Fibroblast of skin of back (primary cell): ENCODE measurements around the gene TLX2.

Experiments used
- DNase-seq: peaks from one replicate; pipeline ENCODE4 v3.0.0-alpha.2; 2013

Gene TLX2

DNA sequence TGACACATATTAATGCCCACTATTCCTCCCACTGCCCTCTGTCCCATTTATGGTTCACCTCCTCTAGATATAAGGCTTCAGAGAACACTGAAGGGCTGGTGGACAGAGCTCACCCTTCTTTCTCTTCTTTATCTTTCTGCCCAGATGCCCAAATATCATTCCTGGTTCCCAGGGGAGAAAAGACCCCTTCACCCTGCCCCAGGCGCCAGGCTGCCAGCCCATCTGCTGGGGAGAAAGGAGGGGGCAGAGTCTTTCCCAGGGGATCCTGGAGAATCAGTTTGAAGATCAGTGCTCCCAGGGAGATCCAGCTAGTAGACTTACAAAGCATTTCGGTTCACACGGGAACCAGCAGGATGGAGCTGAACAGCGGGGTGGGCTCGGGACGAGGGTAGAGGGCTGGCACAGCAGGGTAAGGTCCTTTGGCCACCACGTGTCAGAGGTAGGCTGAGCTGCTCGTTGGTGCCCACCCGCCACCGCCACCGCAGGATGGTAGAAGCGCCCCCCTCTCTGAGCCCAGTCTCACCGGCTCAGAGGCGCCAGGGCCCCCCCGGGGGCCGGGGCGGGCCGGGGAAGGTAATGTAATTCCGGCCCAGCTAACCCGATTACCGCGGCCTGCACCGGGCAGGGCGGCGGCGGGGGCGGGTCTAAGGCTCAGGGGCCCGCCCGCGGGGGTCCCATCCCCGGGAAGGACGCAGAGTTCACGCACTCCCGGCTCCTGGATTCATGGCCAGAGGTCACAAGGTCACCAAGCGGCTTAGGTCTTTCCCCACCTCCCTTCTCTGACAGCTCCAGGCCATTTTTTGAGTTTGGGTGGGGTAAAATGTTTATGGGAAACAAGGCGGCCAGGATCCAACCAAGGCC is 1.3 kb upstream of the TLX2 start:
- no peak for DNase-seq

DNA sequence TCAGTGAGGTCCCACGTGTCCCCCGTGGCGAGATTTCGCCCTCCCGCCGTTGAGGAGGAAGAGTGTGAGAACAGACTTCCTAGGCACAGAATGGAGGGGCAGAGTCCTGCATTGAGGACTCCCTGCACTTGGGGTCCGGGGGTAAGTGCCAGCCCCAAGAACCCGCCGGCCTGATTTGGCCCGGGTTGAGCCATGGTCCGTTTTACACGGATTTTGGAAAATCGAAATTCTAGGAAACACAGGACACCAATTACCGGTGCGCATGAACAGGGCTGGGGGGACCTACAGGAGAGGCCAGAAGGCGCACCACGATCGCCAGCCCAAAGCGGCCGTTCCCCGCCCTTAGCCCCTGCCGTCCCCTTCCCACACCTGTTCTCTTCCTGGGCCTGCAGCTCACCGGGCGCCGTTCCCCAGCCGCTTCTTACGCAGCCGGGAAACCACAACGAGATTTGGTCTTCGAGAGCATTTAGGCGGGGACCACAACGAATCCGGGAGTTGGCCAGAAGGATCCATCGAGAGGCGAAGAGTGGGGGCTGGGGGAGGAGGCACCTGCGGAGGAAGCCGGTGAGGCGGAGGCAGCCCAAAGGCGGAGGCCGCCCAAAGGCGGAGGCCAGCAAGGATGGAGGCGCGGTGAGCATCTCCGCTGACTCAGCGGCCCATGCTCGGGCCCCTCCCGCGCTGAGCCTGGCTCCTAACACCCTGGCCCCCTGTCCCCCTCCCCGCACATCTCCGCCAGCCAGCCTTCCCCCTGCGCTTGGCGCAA is 464 bp upstream of the TLX2 start:
- DNase-seq, result no peak

DNA sequence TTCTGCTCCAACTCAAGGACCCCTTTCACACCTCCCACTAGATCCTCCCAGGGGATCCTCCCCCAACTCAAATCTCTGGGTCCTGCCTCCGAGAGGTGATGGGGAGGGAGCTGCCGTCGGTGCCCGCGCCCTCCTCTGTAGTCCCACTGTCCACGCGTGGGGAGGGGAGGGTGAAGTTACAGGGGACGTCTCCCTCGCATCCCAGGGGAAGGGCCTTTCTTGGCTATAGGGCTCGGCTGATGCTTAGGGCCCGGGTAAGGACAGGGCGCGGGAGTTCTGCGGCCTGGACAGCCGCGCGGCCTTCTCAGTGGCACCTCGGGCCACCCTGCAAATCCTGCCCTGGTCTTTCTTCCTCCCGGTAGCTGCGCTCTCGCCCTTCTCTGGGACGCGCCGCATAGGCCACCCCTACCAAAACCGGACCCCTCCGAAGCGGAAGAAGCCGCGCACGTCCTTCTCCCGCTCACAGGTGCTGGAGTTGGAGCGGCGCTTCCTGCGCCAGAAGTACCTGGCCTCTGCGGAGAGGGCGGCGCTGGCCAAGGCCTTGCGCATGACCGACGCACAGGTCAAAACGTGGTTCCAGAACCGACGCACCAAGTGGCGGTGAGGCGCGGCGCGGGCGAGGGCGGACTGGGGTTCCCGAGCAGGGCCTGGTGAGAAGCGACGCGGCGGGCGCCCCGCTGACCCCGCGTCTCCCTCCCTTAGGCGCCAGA is 1.2 kb downstream of the TLX2 start:
- DNase-seq, result no peak

DNA sequence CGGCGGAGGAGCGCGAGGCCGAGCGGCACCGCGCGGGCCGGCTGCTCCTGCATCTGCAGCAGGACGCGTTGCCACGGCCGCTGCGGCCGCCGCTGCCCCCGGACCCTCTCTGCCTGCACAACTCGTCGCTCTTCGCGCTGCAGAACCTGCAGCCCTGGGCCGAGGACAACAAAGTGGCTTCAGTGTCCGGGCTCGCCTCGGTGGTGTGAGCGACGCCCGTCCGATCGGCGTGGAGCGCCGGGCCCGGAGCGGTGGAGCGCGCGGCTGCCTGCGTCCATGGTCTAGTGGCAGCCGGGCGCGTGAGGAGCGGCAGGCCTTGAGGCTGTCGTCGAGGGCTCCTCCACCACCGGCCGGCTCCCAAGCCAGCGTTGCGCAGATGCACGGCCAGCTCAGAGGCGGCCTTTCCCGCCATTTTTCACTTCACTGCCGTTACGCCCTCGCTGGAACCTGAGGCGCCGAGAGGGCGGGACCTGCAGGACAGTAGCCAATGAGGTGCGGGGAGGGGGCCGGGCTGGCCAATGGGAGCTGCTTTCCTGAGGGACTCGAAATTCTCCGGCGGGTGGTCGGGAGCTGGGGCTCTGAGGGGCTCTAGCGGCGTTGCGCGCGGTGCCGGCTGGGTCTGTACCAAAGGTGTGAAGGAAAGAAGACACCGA is 1.9 kb downstream of the TLX2 start:
- peak; percentile 51 for DNase-seq

DNA sequence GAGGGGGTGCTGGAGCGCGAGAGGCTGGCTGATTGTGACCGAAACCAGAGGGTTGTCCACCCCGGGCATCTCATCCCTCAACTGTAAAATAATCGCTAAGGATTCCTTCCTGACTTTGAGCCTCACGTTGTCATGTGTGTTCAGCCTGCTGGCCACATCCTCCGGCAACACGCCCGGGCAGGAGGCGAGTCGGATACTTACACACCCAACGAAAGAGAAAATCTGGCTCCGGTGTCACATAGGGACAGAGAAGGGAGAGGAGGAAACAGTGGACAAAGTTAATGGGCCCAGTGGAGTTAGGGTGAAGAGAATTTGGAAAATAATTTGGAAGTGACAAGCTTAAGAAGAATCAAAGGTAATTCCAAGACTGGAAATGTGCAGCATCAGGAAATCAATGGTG is 2.4 kb downstream of the TLX2 start:
- no peak for DNase-seq

GRCh38 chr2:74522516-74522915 is 8.3 kb downstream of the TLX2 start:
- DNase-seq, result no peak

GRCh38 chr2:74524005-74524404 is 9.8 kb downstream of the TLX2 start:
- DNase-seq, result no peak

- no peak for DNase-seq
Measured at GRCh38 chr2:74524955-74525716, 10.9 kb downstream of the TLX2 start.

DNA sequence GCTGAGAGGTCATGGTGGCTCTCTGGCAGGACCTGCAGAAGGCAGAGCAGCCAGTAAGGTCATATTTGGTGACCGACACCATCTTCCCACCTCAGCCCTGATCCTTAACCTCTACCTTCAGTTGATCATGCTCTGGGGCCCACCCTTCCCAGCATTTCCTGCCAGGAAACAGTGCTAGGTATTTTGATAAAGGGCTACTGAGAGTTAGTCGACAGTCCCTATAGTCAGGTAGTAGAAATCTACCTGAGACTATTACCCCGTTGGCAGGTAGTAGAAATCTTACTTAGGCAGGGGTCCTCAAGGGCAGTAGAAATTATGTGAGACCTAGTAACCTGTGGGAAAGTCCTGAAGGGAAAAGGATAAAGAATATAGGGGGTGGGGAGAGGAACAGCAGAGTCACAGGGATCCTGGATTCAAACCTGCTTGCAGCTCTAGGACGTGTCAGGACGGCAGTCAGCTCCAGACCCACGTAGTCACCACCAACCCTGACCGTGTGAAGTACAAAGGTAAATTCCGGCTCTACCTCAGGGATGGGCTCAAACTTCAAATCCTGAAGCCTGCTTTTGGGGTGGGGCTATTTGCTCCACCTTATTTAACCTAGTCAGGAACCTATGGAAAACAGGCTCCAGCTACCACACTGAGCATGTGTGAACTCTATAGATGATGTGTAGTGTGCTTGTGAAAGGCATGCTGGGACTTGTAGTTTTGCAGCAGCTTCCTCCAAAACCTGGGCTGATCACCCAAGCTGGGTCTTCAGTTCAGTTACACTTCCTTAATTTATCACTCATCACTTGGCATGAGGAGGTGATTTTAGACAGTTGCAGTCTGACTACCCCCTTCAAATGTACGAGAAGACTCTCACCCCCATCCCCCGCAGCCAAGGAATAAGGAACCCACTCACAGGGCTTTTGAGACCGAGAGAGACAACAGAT is 11.7 kb downstream of the TLX2 start, which contains the start of gene DQX1:
Gene DQX1, minus strand, starts transcription at position 515 of the 932 bp plus-strand sequence. Its CDS starts 502 bp downstream, at position 13.
- DNase-seq, result peak; percentile 39

- no peak for DNase-seq
Measured at GRCh38 chr2:74526649-74527230, 12.5 kb downstream of the TLX2 start.

DNA sequence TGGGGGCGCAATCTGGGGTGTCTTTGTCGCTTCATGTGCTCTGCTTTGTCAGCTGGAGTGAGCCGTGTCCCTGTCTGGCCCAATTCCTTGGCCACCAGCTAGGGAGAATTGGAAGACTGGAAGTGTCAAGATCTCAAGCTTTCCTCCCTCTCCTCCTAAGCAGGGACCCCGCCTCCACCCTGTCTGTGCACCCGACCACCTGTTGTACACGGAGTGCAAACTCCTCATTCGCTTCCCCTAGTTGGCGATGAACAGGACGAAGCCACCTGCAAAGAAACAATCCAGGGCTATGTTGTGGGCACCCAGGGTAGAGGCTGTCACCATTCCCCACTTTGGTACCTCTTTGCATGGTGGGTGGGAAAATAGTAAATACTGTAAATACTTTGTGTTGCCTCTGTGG is 13.5 kb downstream of the TLX2 start:
- no peak for DNase-seq

GRCh38 chr2:74528600-74529356 is 14.5 kb downstream of the TLX2 start:
- DNase-seq, result no peak

DNA sequence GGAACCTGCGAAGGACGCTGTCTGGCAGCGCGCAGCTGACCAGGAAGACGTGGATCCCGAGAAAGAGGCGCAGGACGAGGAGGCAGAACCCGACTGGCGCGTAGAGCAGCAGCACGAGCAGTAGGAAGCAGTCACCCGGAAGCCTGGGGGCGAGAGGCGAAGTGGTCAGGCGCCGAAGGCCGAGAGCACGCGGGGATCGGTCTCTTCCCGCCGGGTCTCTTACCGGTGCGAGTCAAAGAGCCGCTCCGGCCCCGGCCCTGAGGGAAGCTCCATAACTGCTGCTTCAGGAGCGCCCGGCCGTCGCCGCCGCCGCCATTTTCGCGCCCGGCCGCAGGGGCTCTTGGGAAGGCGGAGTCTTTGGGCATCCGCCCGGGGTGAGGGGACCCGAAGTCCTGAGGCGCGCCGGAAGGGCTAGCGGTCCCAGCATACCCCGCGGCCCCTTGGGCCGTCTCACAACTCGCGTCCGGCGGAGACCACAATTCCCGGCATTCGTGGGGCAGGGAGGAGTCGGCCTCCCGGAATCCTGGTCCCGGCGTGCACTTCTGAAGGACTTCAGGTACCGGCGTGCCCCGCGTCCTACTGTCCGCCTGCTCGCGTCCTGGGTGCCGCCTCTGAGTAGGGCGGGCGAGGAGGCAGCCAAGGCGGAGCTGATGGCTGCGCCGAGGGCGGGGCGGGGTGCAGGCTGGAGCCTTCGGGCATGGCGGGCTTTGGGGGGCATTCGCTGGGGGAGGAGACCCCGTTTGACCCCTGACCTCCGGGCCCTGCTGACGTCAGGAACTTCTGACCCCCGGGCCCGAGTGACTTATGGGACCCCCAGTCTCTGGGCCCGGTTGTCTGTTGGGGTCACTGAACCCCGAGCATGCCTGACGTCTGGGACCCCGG is 15.3 kb downstream of the TLX2 start, which contains the start of the genes AUP1 and HTRA2:
Gene AUP1, minus strand, starts transcription at position 350 of the 882 bp plus-strand sequence. Its CDS starts 77 bp downstream, at position 273.
Gene HTRA2, plus strand, starts transcription at position 577 of the 882 bp plus-strand sequence. Its CDS starts 74 bp downstream, at position 651.
- peak; percentile 100 for DNase-seq

DNA sequence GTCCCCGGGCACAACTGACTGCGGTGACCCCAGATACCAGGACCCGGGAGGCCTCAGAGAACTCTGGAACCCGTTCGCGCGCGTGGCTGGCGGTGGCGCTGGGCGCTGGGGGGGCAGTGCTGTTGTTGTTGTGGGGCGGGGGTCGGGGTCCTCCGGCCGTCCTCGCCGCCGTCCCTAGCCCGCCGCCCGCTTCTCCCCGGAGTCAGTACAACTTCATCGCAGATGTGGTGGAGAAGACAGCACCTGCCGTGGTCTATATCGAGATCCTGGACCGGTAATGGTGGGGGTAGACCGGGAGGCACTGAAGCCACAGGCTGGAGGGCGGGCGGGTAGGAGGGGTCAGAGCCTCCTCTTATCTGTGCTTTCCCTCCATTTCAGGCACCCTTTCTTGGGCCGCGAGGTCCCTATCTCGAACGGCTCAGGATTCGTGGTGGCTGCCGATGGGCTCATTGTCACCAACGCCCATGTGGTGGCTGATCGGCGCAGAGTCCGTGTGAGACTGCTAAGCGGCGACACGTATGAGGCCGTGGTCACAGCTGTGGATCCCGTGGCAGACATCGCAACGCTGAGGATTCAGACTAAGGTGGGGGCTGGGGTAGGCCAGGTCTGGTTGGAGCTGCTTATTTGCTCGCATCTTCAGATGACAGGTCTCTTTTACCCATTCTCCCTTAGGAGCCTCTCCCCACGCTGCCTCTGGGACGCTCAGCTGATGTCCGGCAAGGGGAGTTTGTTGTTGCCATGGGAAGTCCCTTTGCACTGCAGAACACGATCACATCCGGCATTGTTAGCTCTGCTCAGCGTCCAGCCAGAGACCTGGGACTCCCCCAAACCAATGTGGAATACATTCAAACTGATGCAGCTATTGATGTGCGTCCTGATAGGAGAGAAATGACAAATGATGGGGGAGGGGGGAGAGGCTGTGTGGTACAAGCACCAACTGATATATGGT is 16.3 kb downstream of the TLX2 start:
- no peak for DNase-seq

DNA sequence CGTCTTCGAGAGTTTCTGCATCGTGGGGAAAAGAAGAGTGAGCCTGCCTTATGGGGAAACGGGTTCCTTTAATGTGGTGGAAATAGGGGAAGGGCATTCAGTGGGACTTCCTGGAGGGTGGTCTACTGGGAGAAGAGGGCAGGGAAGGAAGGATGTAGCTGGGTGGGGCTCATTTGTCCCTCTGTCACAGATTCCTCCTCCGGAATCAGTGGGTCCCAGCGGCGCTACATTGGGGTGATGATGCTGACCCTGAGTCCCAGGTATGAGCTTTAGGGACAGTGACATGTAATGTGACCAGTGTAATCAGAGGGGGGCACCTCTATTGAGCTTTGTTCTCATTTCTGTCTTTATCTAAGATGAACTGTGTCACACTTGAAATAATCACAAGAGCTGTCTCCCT is 17.4 kb downstream of the TLX2 start:
- no peak for DNase-seq

- peak; percentile 48 for DNase-seq
Measured at GRCh38 chr2:74532222-74532621, 18.0 kb downstream of the TLX2 start.

DNA sequence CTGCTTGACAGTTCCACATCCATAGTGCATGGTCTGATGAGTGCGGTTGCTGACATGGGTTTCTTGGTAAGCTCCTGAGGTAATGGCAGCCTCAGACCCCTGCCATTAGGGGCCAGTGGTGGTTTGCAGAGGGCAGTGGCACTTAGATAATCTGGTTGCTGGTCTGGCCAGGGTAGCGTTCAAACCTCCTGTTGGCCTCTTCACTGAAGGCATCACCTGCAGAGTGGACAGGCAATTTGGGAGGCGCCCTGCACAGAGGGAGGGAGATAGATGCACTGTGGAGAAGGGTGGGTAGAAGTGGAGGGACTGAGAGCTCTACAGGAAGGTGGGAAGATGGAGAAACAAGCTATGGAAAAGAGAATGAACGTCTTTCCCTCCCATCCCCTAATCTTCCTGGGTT is 19.2 kb downstream of the TLX2 start:
- DNase-seq, result no peak
